Stomach smooth muscle (tissue), 2 donors: ENCODE data around the gene RNF217.
"Not testable (repeated sequence)": the region's sequence is repeated elsewhere in the genome, so short reads cannot be mapped to it uniquely, and the experiment has no call there.

Source experiments
- H3K27ac ChIP-seq: one replicate; pipeline ENCODE4 v1.7.0; 2013; ENCODE audit warnings: mild to moderate bottlenecking, low read length, inconsistent platforms
- H3K27me3 ChIP-seq, 2 donors: one replicate each; pipeline ENCODE4 v1.7.0; 2013; ENCODE audit warnings: low read length in 2 of 2; ENCODE audit not compliant: insufficient read depth in 2 of 2, control insufficient read depth in 1 of 2
- H3K36me3 ChIP-seq, 2 donors: one replicate each; pipeline ENCODE4 v1.7.0; 2013; ENCODE audit warnings: low read length in 2 of 2; ENCODE audit not compliant: control insufficient read depth in 2 of 2, insufficient read depth in 2 of 2
- H3K4me1 ChIP-seq: one replicate; pipeline ENCODE4 v1.7.0; 2013; ENCODE audit warnings: low read length; ENCODE audit not compliant: control insufficient read depth, insufficient read depth
- H3K4me3 ChIP-seq, 2 donors: one replicate each; pipeline ENCODE4 v1.7.0; 2013; ENCODE audit warnings: low read length in 2 of 2
- H3K9ac ChIP-seq, 2 donors: one replicate each; pipeline ENCODE4 v1.7.0; 2013; ENCODE audit warnings: low read length in 2 of 2, mild to moderate bottlenecking in 1 of 2
- H3K9me3 ChIP-seq, 2 donors: one replicate each; pipeline ENCODE4 v1.7.0; 2013; ENCODE audit warnings: low read length in 2 of 2; ENCODE audit not compliant: control insufficient read depth in 2 of 2
- donor health status: healthy.
- donor health status: Pancreatic carcinoma.

RNF217 gene

GRCh38 chr6:125015152-125015551 lies 52.9 kb downstream of the RNF217 start:
- Histone ChIP-seq H3K9ac (no peak overlapping the region), H3K4me3 (no peak overlapping the region)

GRCh38 chr6:125018136-125018535 lies 55.9 kb downstream of the RNF217 start:
- H3K9ac ChIP-seq = no peak overlapping the region
- no peaks in the 10 kb centered on the region for H3K27me3 ChIP-seq
- H3K27ac ChIP-seq = no peak overlapping the region
- no peaks in the 10 kb centered on the region for H3K9me3 ChIP-seq
- no peaks in the 10 kb centered on the region for H3K4me1 ChIP-seq
- no peak overlapping the region for H3K4me3 ChIP-seq
- H3K36me3 ChIP-seq = no peaks in the 10 kb centered on the region

More at GRCh38 chr6:125015152-125015551, 52.9 kb downstream of the RNF217 start:
- Histone ChIP-seq H3K27me3 (no peaks in the 10 kb centered on the region), H3K9me3 (no peaks in the 10 kb centered on the region), H3K27ac (no peak overlapping the region), H3K4me1 (no peaks in the 10 kb centered on the region), H3K36me3 (no peaks in the 10 kb centered on the region)

- no peaks in the 10 kb centered on the region for H3K27me3 ChIP-seq
- H3K4me3 ChIP-seq = no peak overlapping the region
- no peaks in the 10 kb centered on the region for H3K4me1 ChIP-seq
- no peaks in the 10 kb centered on the region for H3K36me3 ChIP-seq
- no peak overlapping the region for H3K9ac ChIP-seq
- no peaks in the 10 kb centered on the region for H3K9me3 ChIP-seq
- no peak overlapping the region for H3K27ac ChIP-seq
Observed at GRCh38 chr6:125019281-125019680, 57.0 kb downstream of the RNF217 start.

- Histone ChIP-seq H3K4me1 (no peaks in the 10 kb centered on the region), H3K9ac (no peak overlapping the region), H3K27ac (no peak overlapping the region), H3K27me3 (no peaks in the 10 kb centered on the region), H3K9me3 (no peaks in the 10 kb centered on the region), H3K36me3 (no peaks in the 10 kb centered on the region), H3K4me3 (no peak overlapping the region)
Observed at GRCh38 chr6:125019918-125020317, 57.7 kb downstream of the RNF217 start.

GRCh38 chr6:125020385-125020784 lies 58.1 kb downstream of the RNF217 start:
- no peaks in the 10 kb centered on the region for H3K27me3 ChIP-seq
- no peaks in the 10 kb centered on the region for H3K4me1 ChIP-seq
- H3K27ac ChIP-seq = no peak overlapping the region
- no peak overlapping the region for H3K4me3 ChIP-seq
- no peaks in the 10 kb centered on the region for H3K9me3 ChIP-seq
- no peak overlapping the region for H3K9ac ChIP-seq
- no peaks in the 10 kb centered on the region for H3K36me3 ChIP-seq

GRCh38 chr6:125022391-125022989 lies 60.3 kb downstream of the RNF217 start:
- Histone ChIP-seq H3K9me3 (no peaks in the 10 kb centered on the region), H3K27ac (no peak overlapping the region), H3K9ac (no peak overlapping the region), H3K27me3 (no peaks in the 10 kb centered on the region), H3K4me3 (no peak overlapping the region), H3K4me1 (no peaks in the 10 kb centered on the region), H3K36me3 (no peaks in the 10 kb centered on the region)

GRCh38 chr6:125025164-125025854 lies 63.1 kb downstream of the RNF217 start:
- H3K9ac ChIP-seq = no peak overlapping the region
- no peak overlapping the region for H3K4me3 ChIP-seq
- H3K27me3 ChIP-seq = no peaks in the 10 kb centered on the region
- H3K27ac ChIP-seq = no peak overlapping the region
- H3K36me3 ChIP-seq = no peaks in the 10 kb centered on the region
- H3K4me1 ChIP-seq = no peaks in the 10 kb centered on the region
- H3K9me3 ChIP-seq = no peaks in the 10 kb centered on the region

- no peaks in the 10 kb centered on the region for H3K4me1 ChIP-seq
- H3K9me3 ChIP-seq = no peaks in the 10 kb centered on the region
- no peak overlapping the region for H3K4me3 ChIP-seq
- no peak overlapping the region for H3K9ac ChIP-seq
- no peaks in the 10 kb centered on the region for H3K27me3 ChIP-seq
- H3K27ac ChIP-seq = no peak overlapping the region
- no peaks in the 10 kb centered on the region for H3K36me3 ChIP-seq
Observed at GRCh38 chr6:125027287-125027686, 65.0 kb downstream of the RNF217 start.

- Histone ChIP-seq H3K4me3 (no peak overlapping the region), H3K36me3 (no peaks in the 10 kb centered on the region), H3K9me3 (no peaks in the 10 kb centered on the region), H3K4me1 (no peaks in the 10 kb centered on the region), H3K27ac (no peak overlapping the region), H3K27me3 (no peaks in the 10 kb centered on the region), H3K9ac (no peak overlapping the region)
Observed at GRCh38 chr6:125030969-125031368, 68.7 kb downstream of the RNF217 start.

- no peak overlapping the region for H3K27ac ChIP-seq
- no peaks in the 10 kb centered on the region for H3K4me1 ChIP-seq
- no peak overlapping the region for H3K4me3 ChIP-seq
- H3K9ac ChIP-seq = no peak overlapping the region
- H3K9me3 ChIP-seq = no peaks in the 10 kb centered on the region
- H3K36me3 ChIP-seq = no peaks in the 10 kb centered on the region
- no peaks in the 10 kb centered on the region for H3K27me3 ChIP-seq
Observed at GRCh38 chr6:125031385-125031784, 69.1 kb downstream of the RNF217 start.

GRCh38 chr6:125034929-125035328 lies 72.7 kb downstream of the RNF217 start:
- H3K27ac ChIP-seq, H3K4me1 ChIP-seq, H3K9ac ChIP-seq, H3K36me3 ChIP-seq, H3K9me3 ChIP-seq, H3K27me3 ChIP-seq, H3K4me3 ChIP-seq: not testable (repeated sequence)
